ENCODE data around the gene NOSTRIN.
A peak's percentile ranks its signal among the peaks of the same experiment; 100 is the strongest.
"Not testable (repeated sequence)": the region's sequence is repeated elsewhere in the genome, so short reads cannot be mapped to it uniquely, and the experiment has no call there.

The NOSTRIN gene

DNA sequence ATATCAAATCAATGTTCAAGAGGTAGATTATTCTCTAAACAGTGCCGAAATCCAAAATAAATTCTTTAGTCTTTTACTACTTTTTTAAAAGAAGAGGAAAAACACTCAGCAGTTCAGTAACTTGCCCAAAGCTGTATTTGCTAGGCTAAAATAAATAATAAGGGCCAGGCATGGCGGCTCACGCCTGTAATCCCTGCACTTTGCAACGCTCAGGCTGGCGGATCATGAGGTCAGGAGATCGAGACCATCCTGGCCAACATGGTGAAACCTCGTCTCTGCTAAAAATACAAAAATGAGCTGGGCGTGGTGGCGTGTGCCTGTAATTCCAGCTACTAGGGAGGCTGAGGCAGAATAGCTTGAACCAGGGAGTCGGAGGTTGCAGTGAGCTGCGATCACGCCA is 79.7 kb downstream of the NOSTRIN start:
- not testable (repeated sequence) for DNase-seq (ENCODE audit: low spot score)

DNA sequence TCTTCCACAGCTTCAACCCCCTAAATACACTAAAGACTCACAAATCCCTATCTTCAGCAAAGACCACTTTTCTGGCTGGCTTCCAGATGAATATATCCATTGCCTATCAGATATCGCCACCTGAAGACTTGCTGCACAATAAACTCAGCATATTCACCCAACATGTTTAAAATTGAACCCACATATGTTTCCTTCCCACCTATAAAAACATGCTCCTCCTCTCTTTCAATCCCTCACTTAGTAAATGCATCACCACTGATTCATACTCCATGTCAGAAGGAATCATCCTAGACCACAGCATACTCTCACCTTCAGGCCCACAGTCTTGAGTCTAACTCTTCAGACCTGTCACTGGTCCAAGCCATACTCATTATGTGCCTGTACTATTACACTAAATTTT is 82.5 kb downstream of the NOSTRIN start:
- DNase-seq (ENCODE audit: low spot score) = no peak

DNA sequence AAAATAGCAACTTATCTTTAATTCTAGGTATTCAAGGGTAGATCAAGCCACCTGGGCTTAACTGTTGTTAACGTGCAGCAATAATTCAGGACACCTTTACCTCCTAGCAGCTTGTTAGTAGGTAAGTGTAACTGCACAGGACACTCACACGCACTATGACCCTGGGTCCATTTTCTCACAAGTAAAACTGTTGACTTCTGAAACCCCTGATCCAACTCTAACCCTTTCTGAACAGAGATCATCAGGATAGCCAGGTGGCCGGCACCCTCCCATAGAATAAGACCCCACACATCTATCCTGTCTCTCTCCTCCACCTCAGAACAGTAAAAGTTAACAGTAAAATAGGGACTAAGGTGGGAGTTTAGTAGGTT is 87.2 kb downstream of the NOSTRIN start:
- peak; percentile 20 for DNase-seq (ENCODE audit: low spot score)

DNA sequence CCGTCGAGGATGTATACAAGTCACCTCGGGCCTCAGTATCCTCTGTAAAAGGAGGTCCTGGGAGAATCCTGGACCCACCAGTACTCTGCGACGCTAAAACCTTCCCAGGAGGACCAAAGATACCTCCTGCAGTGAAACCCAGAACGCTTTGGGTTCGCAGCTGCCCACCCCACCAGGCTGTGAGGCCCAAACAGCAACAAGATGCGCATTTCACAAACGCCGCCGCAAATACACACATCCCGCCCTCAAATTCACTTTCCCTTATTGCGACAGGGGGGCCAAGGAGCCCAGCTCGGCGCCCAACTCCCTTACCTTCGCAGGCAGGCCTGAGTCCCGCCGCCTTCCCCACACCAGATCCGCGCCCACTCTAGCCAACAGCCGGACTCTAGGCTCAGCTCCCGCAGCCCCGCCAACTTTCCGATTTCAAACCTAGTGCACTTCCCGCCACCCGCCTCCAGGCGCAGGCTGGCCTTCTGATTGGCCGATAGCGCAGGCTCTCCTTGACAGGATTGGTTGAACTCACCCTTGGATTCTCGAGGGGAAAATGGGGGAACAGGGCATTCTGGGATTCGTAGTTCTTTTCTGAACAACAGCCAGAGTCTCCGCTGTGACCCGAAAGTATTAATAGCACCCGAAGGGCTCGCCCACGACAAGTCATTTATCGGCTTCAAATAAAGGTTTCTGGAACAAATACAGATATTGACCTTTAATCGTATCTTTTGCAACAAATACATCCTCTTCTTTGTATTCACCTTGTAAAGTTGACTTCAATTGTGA is 87.8 kb downstream of the NOSTRIN start, which contains the start of gene SPC25:
SPC25 (minus strand) TSS at position 425 of the 777 bp plus-strand sequence. CDS start 911 bp downstream, outside the sequence.
- peak; percentile 98 for DNase-seq (ENCODE audit: low spot score)

DNA sequence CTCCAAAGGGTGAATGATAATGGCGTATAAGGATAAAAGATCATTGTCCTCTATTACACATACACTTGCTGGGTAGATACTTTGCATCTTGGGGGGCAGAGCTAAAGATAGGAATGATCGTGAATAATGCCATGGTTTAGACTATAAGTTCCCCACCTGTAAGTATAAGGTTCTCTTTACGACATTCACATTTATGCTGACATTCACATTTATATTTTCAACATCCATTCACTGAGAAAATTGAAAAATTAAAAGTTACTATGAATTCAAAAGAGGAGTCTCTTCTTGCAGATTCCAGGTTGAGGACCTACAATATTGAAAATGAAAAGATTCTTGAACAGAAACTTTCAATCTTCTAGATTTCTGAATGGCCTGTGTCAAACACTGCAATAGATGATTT is 89.9 kb downstream of the NOSTRIN start:
- no peak for DNase-seq (ENCODE audit: low spot score)

DNA sequence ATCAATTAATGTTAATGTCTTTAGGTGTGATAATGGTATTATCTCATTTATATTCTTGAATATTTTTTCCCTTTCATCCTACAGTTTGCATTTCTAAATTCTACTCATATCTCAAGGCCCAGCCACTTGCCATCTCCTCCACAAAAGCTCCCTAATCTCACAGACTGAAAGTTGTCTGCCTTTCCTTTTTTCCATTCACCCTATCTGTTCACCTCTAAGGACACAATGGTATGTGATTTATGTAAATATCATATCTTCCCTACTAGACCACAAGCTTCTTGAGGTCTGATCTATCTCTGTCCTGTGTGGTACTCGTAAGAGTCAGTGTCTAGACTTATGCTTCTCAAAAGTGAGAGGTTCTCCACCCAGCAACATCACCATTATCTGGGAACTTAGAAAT is 91.7 kb downstream of the NOSTRIN start:
- DNase-seq (ENCODE audit: low spot score) = no peak

DNA sequence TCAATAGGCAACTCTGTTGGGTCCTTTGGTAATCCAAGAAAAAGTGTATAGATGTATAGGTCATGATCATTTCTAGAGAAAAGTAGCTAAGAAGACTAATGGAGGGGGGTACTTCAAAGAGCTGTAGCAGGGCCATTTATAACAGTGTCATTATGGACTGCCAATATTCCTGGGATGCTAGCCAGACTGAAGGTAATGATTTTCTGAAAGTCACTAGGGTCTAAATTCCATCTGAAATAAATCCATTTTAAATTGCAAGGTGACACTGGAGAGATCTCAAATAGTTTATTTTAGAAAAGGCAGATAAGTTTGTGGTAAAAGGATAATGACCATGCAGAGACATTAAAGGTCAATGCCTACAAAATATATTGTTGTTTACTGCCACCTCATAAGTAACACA is 92.3 kb downstream of the NOSTRIN start:
- no peak for DNase-seq (ENCODE audit: low spot score)

DNA sequence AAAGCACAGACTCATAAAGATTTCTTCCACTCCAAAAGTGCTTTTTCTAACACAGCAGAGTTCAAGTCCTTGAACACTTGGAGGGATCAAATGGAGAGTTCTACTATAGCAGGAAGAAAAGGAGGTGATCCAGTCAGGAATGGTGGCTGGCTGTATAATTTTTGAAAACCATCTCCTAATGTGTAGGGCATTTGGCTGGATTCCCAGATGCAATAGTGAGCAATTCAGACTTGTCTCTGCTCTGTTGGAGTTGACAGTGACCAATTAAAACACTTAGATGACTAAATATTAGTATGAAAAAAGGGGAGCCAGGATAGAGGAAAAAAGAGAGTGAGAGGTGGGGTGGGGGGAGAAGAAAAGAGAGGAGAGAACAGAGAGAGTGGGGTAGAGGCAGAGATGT is 93.3 kb downstream of the NOSTRIN start:
- DNase-seq (ENCODE audit: low spot score) = no peak

DNA sequence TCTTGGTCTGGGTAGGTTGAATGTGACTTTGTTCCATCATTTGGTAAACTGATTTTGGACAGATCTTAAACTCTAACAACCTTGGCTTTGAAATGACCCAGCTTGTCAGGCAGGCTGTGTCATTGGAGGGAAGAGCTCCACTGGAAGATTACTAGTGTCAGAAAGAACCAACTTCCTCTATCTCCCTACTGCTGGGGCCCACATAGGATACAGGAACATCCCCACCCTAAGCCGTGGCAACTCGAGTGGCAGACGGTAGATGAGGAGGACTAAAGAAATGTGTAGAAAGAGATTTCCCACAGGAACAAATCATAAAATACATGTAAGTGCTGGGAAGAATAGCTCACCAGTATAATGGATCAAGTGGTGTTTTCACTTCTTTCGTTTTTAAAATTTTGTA is 94.3 kb downstream of the NOSTRIN start:
- no peak for DNase-seq (ENCODE audit: low spot score)

DNA sequence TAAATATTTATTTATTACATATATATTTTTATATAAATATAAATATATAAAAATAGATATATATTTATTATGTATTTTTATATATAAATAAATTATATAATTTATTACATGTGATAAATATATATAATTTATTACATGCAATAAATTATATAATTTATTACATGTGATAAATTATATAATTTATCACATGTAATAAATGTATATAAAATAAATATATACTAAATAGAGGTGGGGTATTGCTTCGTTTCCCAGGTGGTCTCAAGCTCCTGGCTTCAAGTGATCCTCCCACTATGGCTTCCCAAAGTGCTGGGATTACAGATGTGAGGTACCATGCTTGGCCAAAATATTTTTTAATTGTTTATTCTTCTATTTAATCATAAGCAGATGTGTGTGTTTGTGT is 95.0 kb downstream of the NOSTRIN start:
- no peak for DNase-seq (ENCODE audit: low spot score)

DNA sequence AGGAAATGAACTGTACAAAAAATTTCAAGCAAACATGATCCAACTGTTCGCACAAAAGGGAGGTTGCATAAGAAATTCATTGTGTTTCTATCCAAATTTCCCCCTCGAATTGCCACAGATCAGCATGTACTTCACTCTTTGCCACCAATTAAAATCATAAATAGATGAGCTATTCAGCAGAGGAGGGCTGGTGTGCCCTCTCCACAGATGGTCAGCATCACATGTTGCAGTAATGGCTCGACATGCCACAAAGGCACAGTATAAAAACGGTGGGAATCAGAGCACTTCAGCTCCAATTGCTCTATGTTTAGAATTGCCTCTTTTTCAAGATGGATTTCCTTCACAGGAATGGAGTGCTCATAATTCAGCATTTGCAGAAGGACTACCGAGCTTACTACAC is 98.6 kb downstream of the NOSTRIN start, which contains the start of gene G6PC2:
G6PC2 (plus strand) TSS at position 289 of the 400 bp plus-strand sequence; CDS start at position 330, 41 bp downstream.
- DNase-seq (ENCODE audit: low spot score) = no peak

DNA sequence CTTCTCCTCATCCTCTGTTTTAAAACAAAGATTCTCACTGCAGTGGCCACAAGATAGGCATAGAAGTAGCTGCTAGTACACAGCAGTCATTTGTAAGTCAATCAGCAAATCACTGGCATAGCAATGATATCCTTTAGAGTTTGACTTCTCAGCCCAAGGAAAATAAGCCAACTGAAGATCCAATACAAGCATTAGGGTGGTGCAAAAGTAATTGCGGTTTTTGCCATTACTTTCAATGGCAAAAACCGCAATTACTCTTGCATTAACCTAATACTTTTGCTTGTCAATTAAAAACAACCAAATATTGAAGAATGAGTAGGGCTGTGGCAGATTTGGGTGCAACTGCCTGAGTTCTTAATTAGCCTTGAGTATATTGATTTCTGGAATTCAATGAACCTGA is 101.5 kb downstream of the NOSTRIN start:
- DNase-seq (ENCODE audit: low spot score) = no peak

DNA sequence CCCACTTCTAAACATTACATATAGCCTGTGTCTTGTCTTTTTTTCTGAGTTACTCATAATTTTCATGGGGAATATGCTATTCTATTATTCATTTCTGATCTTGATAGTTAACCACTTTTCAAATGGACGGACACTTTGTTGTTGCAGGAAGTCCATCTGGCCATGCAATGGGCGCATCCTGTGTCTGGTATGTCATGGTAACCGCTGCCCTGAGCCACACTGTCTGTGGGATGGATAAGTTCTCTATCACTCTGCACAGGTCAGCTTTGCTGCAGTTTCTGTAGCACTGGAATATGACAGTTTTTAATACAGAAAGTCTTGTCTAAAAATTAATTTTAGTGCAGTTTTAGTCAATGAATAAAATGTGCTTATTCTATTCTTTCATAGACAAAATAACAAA is 101.9 kb downstream of the NOSTRIN start:
- no peak for DNase-seq (ENCODE audit: low spot score)

DNA sequence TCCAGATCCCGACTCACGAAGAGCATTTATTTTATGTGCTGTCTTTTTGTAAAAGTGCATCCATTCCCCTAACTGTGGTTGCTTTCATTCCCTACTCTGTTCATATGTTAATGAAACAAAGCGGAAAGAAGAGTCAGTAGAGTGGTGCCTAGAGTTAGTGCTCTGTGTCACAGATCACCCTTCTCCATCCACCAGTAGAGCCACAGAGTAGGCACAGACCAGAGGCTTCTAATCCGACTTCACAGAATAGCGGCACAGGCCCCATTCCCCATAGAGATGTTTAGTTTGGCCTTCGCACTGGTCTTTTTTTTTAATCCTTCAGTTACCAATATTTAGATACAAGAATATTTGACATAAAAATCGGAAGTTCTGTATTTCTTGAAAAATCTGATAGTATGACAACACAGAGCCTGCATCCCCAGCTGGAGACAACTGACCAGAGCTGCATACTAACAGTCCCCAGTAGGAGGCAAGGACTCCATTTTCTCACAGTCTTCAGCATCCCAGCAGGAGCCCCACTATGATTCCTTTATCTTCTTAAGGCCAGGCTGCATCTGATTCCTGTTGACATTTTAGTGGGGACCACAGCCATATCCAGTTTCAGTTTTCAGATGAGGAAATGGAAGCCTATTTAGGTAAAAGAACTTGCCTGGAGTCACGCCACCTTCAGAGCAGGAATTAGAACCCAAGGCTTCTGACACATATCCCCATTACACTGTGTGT is 105.7 kb downstream of the NOSTRIN start:
- no peak for DNase-seq (ENCODE audit: low spot score)

DNA sequence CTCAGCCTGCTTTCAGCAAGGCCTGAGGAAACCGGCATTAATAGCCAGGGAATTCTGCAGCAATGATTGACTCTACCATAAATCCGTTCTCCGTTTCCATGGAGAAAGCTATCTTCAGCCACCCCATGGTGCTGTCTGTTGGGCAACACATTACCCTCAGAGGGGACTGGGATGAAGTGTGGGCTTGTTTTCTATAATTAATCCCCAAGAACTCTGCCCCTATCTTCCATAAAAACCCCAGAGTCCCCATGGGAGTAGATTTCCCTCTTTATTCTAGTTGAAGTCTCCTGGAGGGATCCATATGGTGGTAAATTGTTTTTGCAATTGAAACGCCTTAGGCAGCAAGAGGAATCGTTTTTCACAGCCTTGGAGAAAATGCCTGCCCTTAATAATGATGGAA is 107.9 kb downstream of the NOSTRIN start:
- DNase-seq (ENCODE audit: low spot score) = no peak

DNA sequence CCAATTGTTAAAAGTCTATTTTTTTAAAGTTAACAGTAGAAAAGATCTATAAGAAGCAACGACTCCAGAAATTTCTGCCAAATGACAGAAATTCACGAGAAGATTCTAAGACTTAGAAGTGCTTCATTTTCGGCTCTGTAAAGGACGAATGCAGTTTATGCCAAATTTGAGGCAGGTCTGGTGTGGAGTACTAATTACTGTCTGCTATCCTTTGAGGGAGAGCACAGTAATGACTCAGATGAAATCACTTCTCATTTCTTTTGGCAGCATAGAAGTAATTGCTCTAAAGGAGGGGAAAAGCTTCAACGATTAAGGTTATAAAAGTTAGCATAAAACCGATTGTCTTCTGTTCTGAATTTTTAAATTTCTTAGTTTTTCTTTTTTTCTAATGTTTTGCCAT is 110.0 kb downstream of the NOSTRIN start:
- no peak for DNase-seq (ENCODE audit: low spot score)

DNA sequence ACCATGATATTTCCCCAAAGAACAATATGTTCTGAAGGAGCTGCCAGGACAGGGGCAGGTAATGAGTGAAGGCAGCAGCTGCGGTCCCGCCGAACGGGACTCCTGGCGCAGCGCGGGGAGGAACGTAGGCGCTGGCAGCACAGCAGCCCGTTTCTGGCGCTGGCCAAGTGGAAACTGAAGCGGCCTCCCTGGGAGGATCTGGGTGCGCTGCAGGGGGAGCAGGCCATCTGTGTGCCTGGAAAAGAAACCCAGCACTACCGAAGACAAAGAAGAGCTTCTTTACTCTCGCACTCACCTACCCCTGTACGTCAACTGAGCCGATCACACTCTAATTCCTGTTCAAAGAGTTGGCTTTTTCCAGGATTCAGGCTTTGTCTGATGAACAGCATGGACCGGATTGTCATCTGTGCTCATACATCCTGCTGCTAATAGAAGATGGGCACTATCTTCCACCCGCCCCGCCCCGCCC is 110.5 kb downstream of the NOSTRIN start:
- no peak for DNase-seq (ENCODE audit: low spot score)

DNA sequence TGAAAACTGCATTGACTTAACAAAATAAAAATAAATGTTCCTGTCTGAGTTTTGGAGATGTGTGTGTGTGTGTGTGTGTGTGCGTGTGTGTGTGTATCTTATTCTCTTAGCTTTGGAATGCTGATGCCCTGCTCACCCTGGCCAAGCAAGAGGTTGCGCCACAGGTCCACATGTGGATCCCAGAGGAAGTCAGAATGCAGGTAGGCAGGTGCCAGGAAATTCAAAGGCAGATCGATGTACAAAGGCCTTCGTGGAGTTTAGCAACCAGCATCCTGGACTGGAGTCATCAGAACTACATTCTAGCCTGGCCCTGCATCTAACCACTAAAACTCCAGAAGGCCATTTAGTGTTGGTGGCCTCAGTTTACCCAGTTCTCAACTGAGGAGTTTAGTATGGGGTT is 111.1 kb downstream of the NOSTRIN start:
- DNase-seq (ENCODE audit: low spot score) = no peak
